ENCODE measurements around the gene SERPIND1. TPM values are rescaled to one million over a fixed set of nuclear protein-coding genes. Genes with fewer than 3 reads are reported as not detected.

The SERPIND1 gene
- total and polyA plus RNA-seq, 2 experiments from 2014 or later = not detected

DNA sequence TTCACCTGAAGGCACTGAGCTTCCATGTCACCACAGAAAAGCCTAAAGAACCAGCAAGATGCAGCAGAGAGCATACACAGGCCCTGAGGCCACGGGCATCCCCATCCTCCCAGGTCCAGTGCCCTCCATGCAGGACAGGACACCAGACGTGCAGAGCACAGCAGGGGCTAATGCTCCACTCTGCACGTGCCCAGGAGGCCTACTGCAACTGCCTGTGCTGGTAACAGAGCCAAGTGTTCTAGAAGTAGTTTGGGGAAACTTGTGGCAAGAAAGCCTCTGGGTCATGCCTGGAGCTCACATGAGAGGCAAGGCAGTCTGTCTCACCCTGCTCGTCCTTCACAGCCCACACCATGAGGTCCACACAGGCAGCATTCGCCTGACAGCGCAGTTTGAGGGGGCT lies 30.7 kb downstream of the SERPIND1 start:
- Mint-ChIP-seq H3K27ac (no peak overlapping the region), H3K4me3 (no peak overlapping the region)

More for the DNA sequence above, 30.7 kb downstream of the SERPIND1 start:
- Histone ChIP-seq H3K79me2 (replicated peaks; ENCODE audit: insufficient read depth) (no peaks in the 10 kb centered on the region), H3K4me2 (no peak overlapping the region), H2AFZ (no peak overlapping the region), H3K9me2 (ENCODE audit: insufficient read depth) (no peaks in the 10 kb centered on the region), H3F3A (replicated peaks; ENCODE audit: low read depth) (no peaks in the 10 kb centered on the region), H3K27ac (ENCODE audit: low read depth) (no peak overlapping the region), H3K36me3 (ENCODE audit: insufficient read depth) (peaks cover 6% of the 10 kb centered on the region), H4K20me1 (replicated peaks; ENCODE audit: insufficient read depth) (0 out of 2 replicates have a peak, but pooled peaks cover 3% of the 10 kb centered on the region), H3K27me3 (ENCODE audit: insufficient read depth) (no peaks in the 10 kb centered on the region), H3K4me3 (no peak overlapping the region), H3K4me1 (ENCODE audit: insufficient read depth) (no peaks in the 10 kb centered on the region)
- Mint-ChIP-seq H3K4me1 (no peaks in the 10 kb centered on the region), H3K36me3 (ENCODE audit: low read depth) (peaks cover 21% of the 10 kb centered on the region), H3K9me3 (no peaks in the 10 kb centered on the region), H3K27me3 (ENCODE audit: insufficient read depth, low read depth, poor library complexity) (no peaks in the 10 kb centered on the region)
- ATAC-seq (no peak), DNase-seq (ENCODE audit: low spot score) (no peak)
- TF ChIP-seq JUNB (IDR thresholded peaks at IDR 0.05; ENCODE audit: unreplicated experiment) = no peak
- TF ChIP-seq EZH2 (IDR thresholded peaks at IDR 0.05; ENCODE audit: low read depth, unreplicated experiment) = no peak
- TF ChIP-seq, protein P1, sequence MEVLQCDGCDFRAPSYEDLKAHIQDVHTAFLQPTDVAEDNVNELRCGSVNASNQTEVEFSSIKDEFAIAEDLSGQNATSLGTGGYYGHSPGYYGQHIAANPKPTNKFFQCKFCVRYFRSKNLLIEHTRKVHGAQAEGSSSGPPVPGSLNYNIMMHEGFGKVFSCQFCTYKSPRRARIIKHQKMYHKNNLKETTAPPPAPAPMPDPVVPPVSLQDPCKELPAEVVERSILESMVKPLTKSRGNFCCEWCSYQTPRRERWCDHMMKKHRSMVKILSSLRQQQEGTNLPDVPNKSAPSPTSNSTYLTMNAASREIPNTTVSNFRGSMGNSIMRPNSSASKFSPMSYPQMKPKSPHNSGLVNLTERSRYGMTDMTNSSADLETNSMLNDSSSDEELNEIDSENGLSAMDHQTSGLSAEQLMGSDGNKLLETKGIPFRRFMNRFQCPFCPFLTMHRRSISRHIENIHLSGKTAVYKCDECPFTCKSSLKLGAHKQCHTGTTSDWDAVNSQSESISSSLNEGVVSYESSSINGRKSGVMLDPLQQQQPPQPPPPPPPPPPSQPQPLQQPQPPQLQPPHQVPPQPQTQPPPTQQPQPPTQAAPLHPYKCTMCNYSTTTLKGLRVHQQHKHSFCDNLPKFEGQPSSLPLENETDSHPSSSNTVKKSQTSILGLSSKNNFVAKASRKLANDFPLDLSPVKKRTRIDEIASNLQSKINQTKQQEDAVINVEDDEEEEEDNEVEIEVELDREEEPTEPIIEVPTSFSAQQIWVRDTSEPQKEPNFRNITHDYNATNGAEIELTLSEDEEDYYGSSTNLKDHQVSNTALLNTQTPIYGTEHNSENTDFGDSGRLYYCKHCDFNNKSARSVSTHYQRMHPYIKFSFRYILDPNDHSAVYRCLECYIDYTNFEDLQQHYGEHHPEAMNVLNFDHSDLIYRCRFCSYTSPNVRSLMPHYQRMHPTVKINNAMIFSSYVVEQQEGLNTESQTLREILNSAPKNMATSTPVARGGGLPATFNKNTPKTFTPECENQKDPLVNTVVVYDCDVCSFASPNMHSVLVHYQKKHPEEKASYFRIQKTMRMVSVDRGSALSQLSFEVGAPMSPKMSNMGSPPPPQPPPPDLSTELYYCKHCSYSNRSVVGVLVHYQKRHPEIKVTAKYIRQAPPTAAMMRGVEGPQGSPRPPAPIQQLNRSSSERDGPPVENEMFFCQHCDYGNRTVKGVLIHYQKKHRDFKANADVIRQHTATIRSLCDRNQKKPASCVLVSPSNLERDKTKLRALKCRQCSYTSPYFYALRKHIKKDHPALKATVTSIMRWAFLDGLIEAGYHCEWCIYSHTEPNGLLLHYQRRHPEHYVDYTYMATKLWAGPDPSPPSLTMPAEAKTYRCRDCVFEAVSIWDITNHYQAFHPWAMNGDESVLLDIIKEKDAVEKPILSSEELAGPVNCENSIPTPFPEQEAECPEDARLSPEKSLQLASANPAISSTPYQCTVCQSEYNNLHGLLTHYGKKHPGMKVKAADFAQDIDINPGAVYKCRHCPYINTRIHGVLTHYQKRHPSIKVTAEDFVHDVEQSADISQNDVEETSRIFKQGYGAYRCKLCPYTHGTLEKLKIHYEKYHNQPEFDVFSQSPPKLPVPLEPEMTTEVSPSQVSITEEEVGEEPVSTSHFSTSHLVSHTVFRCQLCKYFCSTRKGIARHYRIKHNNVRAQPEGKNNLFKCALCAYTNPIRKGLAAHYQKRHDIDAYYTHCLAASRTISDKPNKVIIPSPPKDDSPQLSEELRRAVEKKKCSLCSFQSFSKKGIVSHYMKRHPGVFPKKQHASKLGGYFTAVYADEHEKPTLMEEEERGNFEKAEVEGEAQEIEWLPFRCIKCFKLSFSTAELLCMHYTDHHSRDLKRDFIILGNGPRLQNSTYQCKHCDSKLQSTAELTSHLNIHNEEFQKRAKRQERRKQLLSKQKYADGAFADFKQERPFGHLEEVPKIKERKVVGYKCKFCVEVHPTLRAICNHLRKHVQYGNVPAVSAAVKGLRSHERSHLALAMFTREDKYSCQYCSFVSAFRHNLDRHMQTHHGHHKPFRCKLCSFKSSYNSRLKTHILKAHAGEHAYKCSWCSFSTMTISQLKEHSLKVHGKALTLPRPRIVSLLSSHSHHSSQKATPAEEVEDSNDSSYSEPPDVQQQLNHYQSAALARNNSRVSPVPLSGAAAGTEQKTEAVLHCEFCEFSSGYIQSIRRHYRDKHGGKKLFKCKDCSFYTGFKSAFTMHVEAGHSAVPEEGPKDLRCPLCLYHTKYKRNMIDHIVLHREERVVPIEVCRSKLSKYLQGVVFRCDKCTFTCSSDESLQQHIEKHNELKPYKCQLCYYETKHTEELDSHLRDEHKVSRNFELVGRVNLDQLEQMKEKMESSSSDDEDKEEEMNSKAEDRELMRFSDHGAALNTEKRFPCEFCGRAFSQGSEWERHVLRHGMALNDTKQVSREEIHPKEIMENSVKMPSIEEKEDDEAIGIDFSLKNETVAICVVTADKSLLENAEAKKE (CRISPR knock-in tag; IDR thresholded peaks at IDR 0.05) = no peak
- no peak for TF ChIP-seq ZNF331 (CRISPR knock-in tag; IDR thresholded peaks at IDR 0.05; ENCODE audit: low read depth)
- TF ChIP-seq POLR2AphosphoS5 (IDR thresholded peaks at IDR 0.05; ENCODE audit: low read depth) = no peak
- TF ChIP-seq, protein P2, sequence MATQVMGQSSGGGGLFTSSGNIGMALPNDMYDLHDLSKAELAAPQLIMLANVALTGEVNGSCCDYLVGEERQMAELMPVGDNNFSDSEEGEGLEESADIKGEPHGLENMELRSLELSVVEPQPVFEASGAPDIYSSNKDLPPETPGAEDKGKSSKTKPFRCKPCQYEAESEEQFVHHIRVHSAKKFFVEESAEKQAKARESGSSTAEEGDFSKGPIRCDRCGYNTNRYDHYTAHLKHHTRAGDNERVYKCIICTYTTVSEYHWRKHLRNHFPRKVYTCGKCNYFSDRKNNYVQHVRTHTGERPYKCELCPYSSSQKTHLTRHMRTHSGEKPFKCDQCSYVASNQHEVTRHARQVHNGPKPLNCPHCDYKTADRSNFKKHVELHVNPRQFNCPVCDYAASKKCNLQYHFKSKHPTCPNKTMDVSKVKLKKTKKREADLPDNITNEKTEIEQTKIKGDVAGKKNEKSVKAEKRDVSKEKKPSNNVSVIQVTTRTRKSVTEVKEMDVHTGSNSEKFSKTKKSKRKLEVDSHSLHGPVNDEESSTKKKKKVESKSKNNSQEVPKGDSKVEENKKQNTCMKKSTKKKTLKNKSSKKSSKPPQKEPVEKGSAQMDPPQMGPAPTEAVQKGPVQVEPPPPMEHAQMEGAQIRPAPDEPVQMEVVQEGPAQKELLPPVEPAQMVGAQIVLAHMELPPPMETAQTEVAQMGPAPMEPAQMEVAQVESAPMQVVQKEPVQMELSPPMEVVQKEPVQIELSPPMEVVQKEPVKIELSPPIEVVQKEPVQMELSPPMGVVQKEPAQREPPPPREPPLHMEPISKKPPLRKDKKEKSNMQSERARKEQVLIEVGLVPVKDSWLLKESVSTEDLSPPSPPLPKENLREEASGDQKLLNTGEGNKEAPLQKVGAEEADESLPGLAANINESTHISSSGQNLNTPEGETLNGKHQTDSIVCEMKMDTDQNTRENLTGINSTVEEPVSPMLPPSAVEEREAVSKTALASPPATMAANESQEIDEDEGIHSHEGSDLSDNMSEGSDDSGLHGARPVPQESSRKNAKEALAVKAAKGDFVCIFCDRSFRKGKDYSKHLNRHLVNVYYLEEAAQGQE (IDR thresholded peaks at IDR 0.05; ENCODE audit: unreplicated experiment) = no peak
- TF ChIP-seq, protein P3, sequence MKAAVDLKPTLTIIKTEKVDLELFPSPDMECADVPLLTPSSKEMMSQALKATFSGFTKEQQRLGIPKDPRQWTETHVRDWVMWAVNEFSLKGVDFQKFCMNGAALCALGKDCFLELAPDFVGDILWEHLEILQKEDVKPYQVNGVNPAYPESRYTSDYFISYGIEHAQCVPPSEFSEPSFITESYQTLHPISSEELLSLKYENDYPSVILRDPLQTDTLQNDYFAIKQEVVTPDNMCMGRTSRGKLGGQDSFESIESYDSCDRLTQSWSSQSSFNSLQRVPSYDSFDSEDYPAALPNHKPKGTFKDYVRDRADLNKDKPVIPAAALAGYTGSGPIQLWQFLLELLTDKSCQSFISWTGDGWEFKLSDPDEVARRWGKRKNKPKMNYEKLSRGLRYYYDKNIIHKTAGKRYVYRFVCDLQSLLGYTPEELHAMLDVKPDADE (IDR thresholded peaks at IDR 0.05) = no peak
- TF ChIP-seq ZNF114 (CRISPR knock-in tag; IDR thresholded peaks at IDR 0.05) = no peak
- TF ChIP-seq STAT1 (IDR thresholded peaks at IDR 0.05; ENCODE audit: unreplicated experiment) = no peak
- TF ChIP-seq, protein P4, sequence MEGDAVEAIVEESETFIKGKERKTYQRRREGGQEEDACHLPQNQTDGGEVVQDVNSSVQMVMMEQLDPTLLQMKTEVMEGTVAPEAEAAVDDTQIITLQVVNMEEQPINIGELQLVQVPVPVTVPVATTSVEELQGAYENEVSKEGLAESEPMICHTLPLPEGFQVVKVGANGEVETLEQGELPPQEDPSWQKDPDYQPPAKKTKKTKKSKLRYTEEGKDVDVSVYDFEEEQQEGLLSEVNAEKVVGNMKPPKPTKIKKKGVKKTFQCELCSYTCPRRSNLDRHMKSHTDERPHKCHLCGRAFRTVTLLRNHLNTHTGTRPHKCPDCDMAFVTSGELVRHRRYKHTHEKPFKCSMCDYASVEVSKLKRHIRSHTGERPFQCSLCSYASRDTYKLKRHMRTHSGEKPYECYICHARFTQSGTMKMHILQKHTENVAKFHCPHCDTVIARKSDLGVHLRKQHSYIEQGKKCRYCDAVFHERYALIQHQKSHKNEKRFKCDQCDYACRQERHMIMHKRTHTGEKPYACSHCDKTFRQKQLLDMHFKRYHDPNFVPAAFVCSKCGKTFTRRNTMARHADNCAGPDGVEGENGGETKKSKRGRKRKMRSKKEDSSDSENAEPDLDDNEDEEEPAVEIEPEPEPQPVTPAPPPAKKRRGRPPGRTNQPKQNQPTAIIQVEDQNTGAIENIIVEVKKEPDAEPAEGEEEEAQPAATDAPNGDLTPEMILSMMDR (conservative IDR thresholded peaks at IDR 0.05; ENCODE audit: low read depth in 2 of 2) = no peak
- TF ChIP-seq CREB1 (CRISPR knock-in tag; IDR thresholded peaks at IDR 0.05; ENCODE audit: low read depth) = no peak
- TF ChIP-seq EZH2phosphoT487 (IDR thresholded peaks at IDR 0.05; ENCODE audit: unreplicated experiment) = no peak
- no peak for TF ChIP-seq NANOG (IDR thresholded peaks at IDR 0.05; ENCODE audit: borderline replicate concordance)

All from GM23338 (cell line).